Measurements from ENCODE around the gene FIG4.

DNA sequence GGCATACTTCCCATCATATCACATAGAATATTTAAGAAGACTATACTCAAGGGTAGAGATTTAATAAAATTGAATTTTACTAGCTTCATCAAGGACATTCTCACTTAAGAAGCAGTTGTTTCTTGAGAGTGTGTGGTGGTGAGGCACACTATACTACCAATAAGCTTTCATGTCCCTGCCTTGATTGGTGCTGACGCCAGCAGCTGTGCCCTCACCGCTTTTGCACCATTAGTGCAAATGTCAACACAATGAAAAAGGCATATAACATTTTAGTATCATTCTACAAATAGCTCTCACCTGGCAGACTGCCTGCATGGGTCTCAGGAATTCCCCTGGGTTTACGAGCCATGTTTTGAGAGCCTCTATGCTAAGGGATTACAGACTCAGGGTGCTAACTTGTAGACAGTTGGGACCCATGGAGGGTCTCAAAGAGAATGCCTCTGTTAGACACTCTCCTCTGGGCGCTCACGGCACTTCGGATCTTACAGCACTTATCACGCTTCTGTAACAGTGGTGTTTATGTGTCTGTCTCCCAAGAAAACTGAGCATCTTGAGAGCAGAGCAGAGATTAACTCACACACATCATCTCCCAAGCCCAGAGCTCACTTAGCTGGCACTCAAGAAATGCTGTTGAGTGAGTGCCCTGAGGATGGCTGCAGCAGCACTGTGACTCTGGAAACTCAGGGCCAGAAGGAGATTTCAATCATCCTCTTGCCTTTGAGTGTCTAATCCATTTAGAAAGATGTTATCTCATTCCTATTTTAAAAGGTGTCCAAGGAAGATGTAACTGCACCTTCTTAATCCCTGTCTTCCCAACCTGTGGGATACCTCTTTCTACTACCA lies 143.7 kb downstream of the FIG4 start:
- TF ChIP-seq CTCF (IDR thresholded peaks at IDR 0.05; ENCODE audit: poor library complexity) = no peak
- no peak for TF ChIP-seq EZH2 (IDR thresholded peaks at IDR 0.05; ENCODE audit: borderline replicate concordance)
- TF ChIP-seq EZH2phosphoT487 (IDR thresholded peaks at IDR 0.05; ENCODE audit: low read depth, severe bottlenecking, unreplicated experiment) = no peak
